ENCODE results near the gene CMTM6.

CMTM6 gene

DNA sequence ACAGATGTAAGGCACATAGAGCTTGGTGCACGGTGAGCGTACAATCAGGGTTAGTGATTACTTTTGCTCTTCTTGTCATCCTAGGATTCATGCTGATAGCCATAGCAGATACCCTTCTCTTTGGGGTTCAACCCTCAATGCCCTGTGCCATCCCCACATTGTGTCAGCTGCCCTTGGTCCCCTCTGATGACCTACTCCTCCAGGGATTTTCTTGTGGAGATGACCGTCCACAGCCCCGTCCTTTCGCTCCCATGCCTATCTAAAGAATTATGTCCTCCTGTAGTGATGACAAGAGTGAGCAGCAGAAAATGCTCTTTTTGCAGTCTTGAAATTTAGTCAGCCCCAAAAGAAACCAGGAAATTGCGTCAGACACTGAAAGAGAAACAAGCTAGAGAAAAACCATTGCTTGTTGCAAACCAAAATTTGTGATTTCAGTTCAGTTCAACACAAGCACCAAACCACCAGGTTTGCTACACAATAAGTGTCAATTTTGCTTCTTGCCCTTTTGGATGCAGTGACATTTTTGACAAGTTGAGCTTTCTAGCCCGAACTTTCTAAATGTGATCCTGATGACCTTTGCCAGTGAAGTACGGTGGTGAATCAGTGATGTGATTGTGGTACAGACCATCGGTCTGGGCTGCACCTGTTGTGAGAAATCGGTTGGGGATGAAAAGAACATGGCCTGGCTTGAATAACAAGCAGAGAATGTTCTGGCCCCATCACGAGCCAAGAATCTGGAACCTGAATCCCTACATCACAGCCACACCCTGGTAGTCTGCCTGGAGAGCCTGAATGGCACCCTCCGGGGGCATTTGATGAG lies 69.7 kb downstream of the CMTM6 start:
- H3K9me3 Mint-ChIP-seq (ENCODE audit: low read depth) = no peaks in the 10 kb centered on the region

GRCh38 chr3:32432045-32432710 lies 70.5 kb downstream of the CMTM6 start:
- Mint-ChIP-seq H3K9me3 (ENCODE audit: low read depth) (no peaks in the 10 kb centered on the region), H3K27me3 (no peaks in the 10 kb centered on the region), H3K36me3 (peaks cover 3% of the 10 kb centered on the region), H3K4me1 (ENCODE audit: low read depth) (peaks cover 85% of the 10 kb centered on the region), H3K27ac (peak overlapping the region; percentile 96), H3K4me3 (peak overlapping the region; percentile 80)

More for the DNA sequence above, 69.7 kb downstream of the CMTM6 start:
- Mint-ChIP-seq H3K4me3 (peak overlapping the region; percentile 80), H3K4me1 (ENCODE audit: low read depth) (peaks cover 79% of the 10 kb centered on the region), H3K27ac (peak overlapping the region; percentile 96), H3K36me3 (peaks cover 3% of the 10 kb centered on the region), H3K27me3 (no peaks in the 10 kb centered on the region)

DNA sequence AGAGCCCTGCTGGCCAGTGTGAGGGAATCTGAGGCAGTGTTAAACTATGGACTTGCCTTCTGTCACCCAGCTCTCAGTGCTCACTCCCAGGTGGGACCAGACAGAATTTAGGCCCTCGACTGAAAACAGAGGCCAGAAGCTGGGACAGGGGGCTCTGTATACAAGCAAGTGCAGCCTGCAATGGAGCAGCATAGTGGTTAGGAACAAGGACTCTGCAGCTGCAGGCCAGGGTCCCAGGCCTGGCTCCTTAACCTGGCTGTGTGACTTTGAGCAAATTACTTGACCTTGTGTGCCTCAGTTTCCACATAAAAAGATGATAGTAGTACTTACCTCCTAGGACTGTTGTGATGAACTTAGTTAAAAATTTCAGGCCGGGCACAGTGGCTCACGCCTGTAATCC lies 71.2 kb downstream of the CMTM6 start:
- Mint-ChIP-seq H3K27me3 (no peaks in the 10 kb centered on the region), H3K9me3 (ENCODE audit: low read depth) (no peaks in the 10 kb centered on the region), H3K27ac (peak overlapping the region; percentile 96), H3K4me3 (peak overlapping the region; percentile 42), H3K36me3 (peaks cover 3% of the 10 kb centered on the region), H3K4me1 (ENCODE audit: low read depth) (peaks cover 86% of the 10 kb centered on the region)

All from activated naive CD8-positive, alpha-beta T cell (primary cell).